Measurements from ENCODE around the gene ATG10. TPM values are rescaled to one million over a fixed set of nuclear protein-coding genes. Genes with fewer than 3 reads are reported as not detected.

The ATG10 gene
- total RNA-seq, 5 donors from 2014 or later (not counting 1 experiment from before 2014, with no cell fraction given): 3.9 to 7.8 (median 6.6) TPM

DNA sequence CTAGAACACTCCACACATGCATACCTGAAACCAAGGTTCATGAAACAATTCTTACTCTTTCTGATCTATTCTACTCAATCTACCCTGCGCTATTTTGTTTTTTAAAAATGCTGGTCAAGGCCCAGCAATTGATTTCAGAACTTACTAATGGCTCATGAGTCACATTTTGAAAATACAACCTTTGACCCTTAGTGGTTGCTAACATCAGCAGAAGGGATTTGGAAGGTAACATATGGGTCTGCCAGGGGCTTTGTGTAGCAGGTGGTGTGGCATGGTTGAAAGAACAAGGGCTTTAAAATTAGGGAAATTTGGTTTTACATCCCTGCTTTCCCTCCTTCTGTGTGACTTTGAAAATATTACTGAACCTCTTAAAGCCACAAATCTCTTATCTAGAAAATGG is 101.4 kb downstream of the ATG10 start:
- DNase-seq: no peak
- H3K27ac Mint-ChIP-seq: no peak overlapping the region
- POLR2A ChIA-PET: no interaction called here
- H3K9me3 ChIP-seq: no peaks in the 10 kb centered on the region
- peaks cover 1 to 9% (median 7%) of the 10 kb centered on the region in 3 donors for H3K4me1 Mint-ChIP-seq
- ATAC-seq (replicated peaks in 1 of 4): no peak
- H3K4me3 ChIP-seq (ENCODE audit: control insufficient read depth in 1 of 2, extremely low read depth in 1 of 2, low read length in 1 of 2): no peak overlapping the region
- CTCF ChIA-PET: no interaction called here
- H3K36me3 Mint-ChIP-seq: peaks cover 6% of the 10 kb centered on the region
- H3K9me3 Mint-ChIP-seq: no peaks in the 10 kb centered on the region
- no peaks in the 10 kb centered on the region for H3K27me3 ChIP-seq (replicated peaks in 1 of 2; ENCODE audit: control insufficient read depth in 2 of 2, extremely low read depth in 1 of 2, insufficient read depth in 2 of 2, low read length in 1 of 2)
- no peak overlapping the region for H3K4me3 Mint-ChIP-seq
- H3K27ac ChIP-seq (ENCODE audit: low read length): no peak overlapping the region
- no peaks in the 10 kb centered on the region for H3K27me3 Mint-ChIP-seq
- no CpG with 5 or more reads among the region's 1 CpG for WGBS (ENCODE audit: insufficient coverage)
- no peaks in the 10 kb centered on the region for H3K36me3 ChIP-seq (ENCODE audit: control insufficient read depth in 2 of 2, extremely low read depth in 1 of 2, insufficient read depth in 1 of 2, low read length in 1 of 2)
- no peaks in the 10 kb centered on the region for H3K4me1 ChIP-seq (ENCODE audit: control insufficient read depth in 1 of 2, extremely low read depth in 1 of 2, insufficient read depth in 2 of 2, low read length in 2 of 2)

DNA sequence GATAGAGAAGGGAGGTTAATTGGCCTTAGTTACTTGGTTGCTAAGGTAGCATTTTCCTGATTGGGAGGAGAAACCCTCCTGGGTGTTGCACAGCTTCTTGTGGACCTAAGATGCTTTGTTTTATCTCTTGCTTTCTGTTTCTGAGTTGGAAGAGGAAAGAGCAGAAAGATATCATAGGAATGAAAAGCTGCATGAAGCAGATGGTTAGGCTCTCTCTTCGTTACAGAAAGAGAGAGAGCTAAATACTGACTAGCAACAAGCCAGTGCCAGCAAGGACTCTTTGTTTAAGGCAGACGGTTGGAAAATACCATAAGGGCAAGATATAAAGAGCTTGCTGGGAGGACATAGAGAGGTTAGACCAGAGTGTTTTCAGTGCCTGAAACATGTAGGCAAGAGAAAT is 103.1 kb downstream of the ATG10 start:
- Histone ChIP-seq H3K36me3 (ENCODE audit: control insufficient read depth in 2 of 2, extremely low read depth in 1 of 2, insufficient read depth in 1 of 2, low read length in 1 of 2) (peaks cover 0 to 3% of the 10 kb centered on the region in 2 donors), H3K9me3 (no peaks in the 10 kb centered on the region), H3K27me3 (replicated peaks in 1 of 2; ENCODE audit: control insufficient read depth in 2 of 2, extremely low read depth in 1 of 2, insufficient read depth in 2 of 2, low read length in 1 of 2) (no peaks in the 10 kb centered on the region), H3K4me3 (ENCODE audit: control insufficient read depth in 1 of 2, extremely low read depth in 1 of 2, low read length in 1 of 2) (no peak overlapping the region), H3K4me1 (ENCODE audit: control insufficient read depth in 1 of 2, extremely low read depth in 1 of 2, insufficient read depth in 2 of 2, low read length in 2 of 2) (no peaks in the 10 kb centered on the region), H3K27ac (ENCODE audit: low read length) (no peak overlapping the region)
- no peak overlapping the region for H3K27ac Mint-ChIP-seq
- H3K4me1 Mint-ChIP-seq: peaks cover 0 to 2% (median under 1%) of the 10 kb centered on the region in 3 donors
- no peaks in the 10 kb centered on the region for H3K27me3 Mint-ChIP-seq
- peaks cover 3 to 4% (median 3%) of the 10 kb centered on the region in 3 donors for H3K9me3 Mint-ChIP-seq
- 81% methylated on average over 2 of the region's 2 CpGs for WGBS (ENCODE audit: insufficient coverage)
- peaks cover 15% of the 10 kb centered on the region for H3K36me3 Mint-ChIP-seq
- H3K4me3 Mint-ChIP-seq: no peak overlapping the region
- DNase-seq (no peak), ATAC-seq (replicated peaks in 1 of 4) (no peak)
- ChIA-PET POLR2A (interaction anchor here in 1 of 2 donors (0.6 kb wide), 1 partner anchor 1070 kb away, joined by 5 read pairs; no protein-coding TSS in a partner anchor), CTCF (no interaction called here)

DNA sequence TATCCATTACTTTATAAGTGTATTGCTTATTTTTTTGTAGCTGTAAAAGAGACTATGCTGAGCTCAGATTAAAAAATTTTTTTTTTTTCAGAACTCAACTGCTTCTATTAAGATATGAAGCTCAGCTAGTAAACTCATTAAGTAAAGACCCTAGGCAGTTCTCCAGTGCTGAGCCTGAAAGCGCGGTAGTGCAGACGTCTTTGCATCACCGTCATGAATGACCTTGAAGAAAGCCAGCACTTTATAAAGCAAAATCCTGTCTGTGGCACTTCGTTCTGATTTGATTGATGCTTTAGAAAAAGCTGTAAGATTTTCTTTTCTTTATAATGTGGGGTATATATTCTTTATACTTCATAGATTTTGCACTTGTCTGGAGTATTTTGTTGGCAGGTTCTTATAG is 105.7 kb downstream of the ATG10 start:
- no peak overlapping the region for H3K27ac Mint-ChIP-seq
- H3K4me1 Mint-ChIP-seq: peaks cover 0 to 2% (median 0%) of the 10 kb centered on the region in 3 donors
- ChIA-PET CTCF (no interaction called here), POLR2A (no interaction called here)
- H3K27me3 ChIP-seq (replicated peaks in 1 of 2; ENCODE audit: control insufficient read depth in 2 of 2, extremely low read depth in 1 of 2, insufficient read depth in 2 of 2, low read length in 1 of 2): no peaks in the 10 kb centered on the region
- H3K27me3 Mint-ChIP-seq: no peaks in the 10 kb centered on the region
- peaks cover 0 to 3% of the 10 kb centered on the region in 2 donors for H3K36me3 ChIP-seq (ENCODE audit: control insufficient read depth in 2 of 2, extremely low read depth in 1 of 2, insufficient read depth in 1 of 2, low read length in 1 of 2)
- ATAC-seq (replicated peaks in 1 of 4) (no peak), DNase-seq (no peak)
- no peaks in the 10 kb centered on the region for H3K4me1 ChIP-seq (ENCODE audit: control insufficient read depth in 1 of 2, extremely low read depth in 1 of 2, insufficient read depth in 2 of 2, low read length in 2 of 2)
- H3K27ac ChIP-seq (ENCODE audit: low read length): no peak overlapping the region
- 93% methylated on average over 3 of the region's 5 CpGs for WGBS (ENCODE audit: insufficient coverage)
- H3K9me3 Mint-ChIP-seq: peaks cover 3 to 4% (median 3%) of the 10 kb centered on the region in 3 donors
- no peak overlapping the region for H3K4me3 Mint-ChIP-seq
- peaks cover 32% of the 10 kb centered on the region for H3K36me3 Mint-ChIP-seq
- H3K9me3 ChIP-seq: no peaks in the 10 kb centered on the region
- no peak overlapping the region for H3K4me3 ChIP-seq (ENCODE audit: control insufficient read depth in 1 of 2, extremely low read depth in 1 of 2, low read length in 1 of 2)

DNA sequence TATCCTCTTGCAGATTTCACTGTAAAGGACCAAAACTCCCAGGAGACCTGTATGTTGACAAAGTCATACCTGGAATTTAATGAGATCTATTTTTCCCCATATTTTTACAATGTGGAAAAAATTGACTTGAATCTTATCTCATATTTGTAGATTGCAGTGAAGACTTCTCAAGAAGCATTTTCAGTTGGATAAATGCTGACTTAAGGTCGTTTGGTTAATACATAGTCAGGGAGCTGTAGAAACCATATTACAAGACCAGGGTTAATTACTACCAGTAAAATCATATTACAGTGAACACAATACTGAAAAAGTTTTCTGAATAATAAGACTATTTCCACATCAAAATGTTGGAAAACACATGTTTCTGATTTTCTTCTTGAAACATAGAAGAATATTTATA is 119.8 kb downstream of the ATG10 start:
- peaks cover 6 to 46% (median 23%) of the 10 kb centered on the region in 3 donors for H3K9me3 Mint-ChIP-seq
- Histone ChIP-seq H3K27me3 (replicated peaks in 1 of 2; ENCODE audit: control insufficient read depth in 2 of 2, extremely low read depth in 1 of 2, insufficient read depth in 2 of 2, low read length in 1 of 2) (no peaks in the 10 kb centered on the region), H3K27ac (ENCODE audit: low read length) (no peak overlapping the region), H3K36me3 (ENCODE audit: control insufficient read depth in 2 of 2, extremely low read depth in 1 of 2, insufficient read depth in 1 of 2, low read length in 1 of 2) (no peaks in the 10 kb centered on the region), H3K4me1 (ENCODE audit: control insufficient read depth in 1 of 2, extremely low read depth in 1 of 2, insufficient read depth in 2 of 2, low read length in 2 of 2) (no peaks in the 10 kb centered on the region), H3K4me3 (ENCODE audit: control insufficient read depth in 1 of 2, extremely low read depth in 1 of 2, low read length in 1 of 2) (no peak overlapping the region), H3K9me3 (peaks cover 6% of the 10 kb centered on the region)
- no peak overlapping the region for H3K4me3 Mint-ChIP-seq
- H3K27ac Mint-ChIP-seq: no peak overlapping the region
- ATAC-seq (replicated peaks in 1 of 4) (no peak), DNase-seq (no peak)
- no peaks in the 10 kb centered on the region for H3K27me3 Mint-ChIP-seq
- ChIA-PET POLR2A (interaction anchor here in 1 of 2 donors (0.6 to 0.7 kb wide), 2 partner anchors 14 to 152 kb away, joined by 3 to 5 read pairs; no protein-coding TSS in a partner anchor), CTCF (no interaction called here)
- no CpG with 5 or more reads among the region's 1 CpG for WGBS (ENCODE audit: insufficient coverage)
- H3K36me3 Mint-ChIP-seq: peaks cover 27% of the 10 kb centered on the region
- no peaks in the 10 kb centered on the region for H3K4me1 Mint-ChIP-seq

DNA sequence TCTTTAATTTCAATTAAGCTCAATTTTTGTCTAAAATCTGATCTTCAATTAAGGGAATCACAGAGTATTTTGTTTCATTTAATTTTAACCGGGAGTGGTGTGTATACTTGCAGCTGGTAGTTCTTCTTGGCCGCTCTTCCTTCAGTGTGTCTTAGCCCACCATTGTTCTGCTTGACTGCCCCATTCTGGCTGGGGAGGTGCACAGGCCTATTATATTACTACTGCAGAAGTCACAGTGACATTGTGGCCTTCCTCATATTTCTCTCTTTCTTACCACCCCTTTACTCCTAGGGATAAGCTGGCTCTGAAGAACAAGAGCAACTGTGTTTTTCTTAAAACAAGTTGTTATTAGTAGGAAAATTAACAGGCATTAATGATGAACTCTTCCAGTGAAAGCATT is 123.7 kb downstream of the ATG10 start:
- Mint-ChIP-seq H3K27ac (no peak overlapping the region), H3K4me1 (peaks cover 0 to 4% (median 3%) of the 10 kb centered on the region in 3 donors), H3K4me3 (no peak overlapping the region), H3K9me3 (peaks cover 6 to 19% (median 13%) of the 10 kb centered on the region in 3 donors), H3K27me3 (no peaks in the 10 kb centered on the region), H3K36me3 (peaks cover 16% of the 10 kb centered on the region)
- CTCF ChIA-PET: no interaction called here
- WGBS (ENCODE audit: insufficient coverage): 100% methylated on average over 1 of the region's 2 CpGs
- POLR2A ChIA-PET: interaction anchor here in 1 of 2 donors (0.6 kb wide), 2 partner anchors 28 to 37 kb away, joined by 4 read pairs; no protein-coding TSS in a partner anchor
- Histone ChIP-seq H3K36me3 (ENCODE audit: control insufficient read depth in 2 of 2, extremely low read depth in 1 of 2, insufficient read depth in 1 of 2, low read length in 1 of 2) (no peaks in the 10 kb centered on the region), H3K4me1 (ENCODE audit: control insufficient read depth in 1 of 2, extremely low read depth in 1 of 2, insufficient read depth in 2 of 2, low read length in 2 of 2) (no peaks in the 10 kb centered on the region), H3K9me3 (peaks cover 2% of the 10 kb centered on the region), H3K27me3 (replicated peaks in 1 of 2; ENCODE audit: control insufficient read depth in 2 of 2, extremely low read depth in 1 of 2, insufficient read depth in 2 of 2, low read length in 1 of 2) (no peaks in the 10 kb centered on the region), H3K4me3 (ENCODE audit: control insufficient read depth in 1 of 2, extremely low read depth in 1 of 2, low read length in 1 of 2) (no peak overlapping the region), H3K27ac (ENCODE audit: low read length) (no peak overlapping the region)
- DNase-seq (no peak), ATAC-seq (replicated peaks in 1 of 4) (no peak)

DNA sequence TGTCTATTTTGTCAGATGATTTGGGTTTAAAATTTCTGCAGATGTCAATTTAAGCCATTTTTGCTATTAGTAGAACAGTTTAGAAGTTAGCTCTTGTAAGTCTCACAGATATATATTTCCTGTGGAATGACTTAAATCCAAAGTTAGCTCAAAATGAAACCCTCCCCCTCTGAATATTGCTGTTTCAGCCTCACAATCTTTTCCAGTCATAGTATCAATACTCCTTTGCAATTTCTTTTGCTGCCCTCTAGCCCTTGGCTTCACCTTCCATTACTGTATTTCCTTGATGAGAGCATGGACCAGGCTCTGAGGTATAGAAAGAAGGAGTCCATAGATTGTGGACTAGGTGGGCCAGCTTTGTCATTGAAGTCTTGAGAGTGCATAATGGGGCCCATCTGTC is 124.4 kb downstream of the ATG10 start:
- no peak overlapping the region for H3K27ac Mint-ChIP-seq
- CTCF ChIA-PET: no interaction called here
- peaks cover 14% of the 10 kb centered on the region for H3K36me3 Mint-ChIP-seq
- H3K36me3 ChIP-seq (ENCODE audit: control insufficient read depth in 2 of 2, extremely low read depth in 1 of 2, insufficient read depth in 1 of 2, low read length in 1 of 2): no peaks in the 10 kb centered on the region
- H3K9me3 Mint-ChIP-seq: peaks cover 6 to 18% (median 13%) of the 10 kb centered on the region in 3 donors
- peaks cover 2% of the 10 kb centered on the region for H3K9me3 ChIP-seq
- DNase-seq (no peak), ATAC-seq (replicated peaks in 1 of 4) (no peak)
- no peak overlapping the region for H3K4me3 Mint-ChIP-seq
- POLR2A ChIA-PET: interaction anchor here in 1 of 2 donors (0.6 kb wide), 2 partner anchors 27 to 38 kb away, joined by 4 read pairs; no protein-coding TSS in a partner anchor
- H3K27ac ChIP-seq (ENCODE audit: low read length): no peak overlapping the region
- H3K27me3 Mint-ChIP-seq: no peaks in the 10 kb centered on the region
- no peaks in the 10 kb centered on the region for H3K27me3 ChIP-seq (replicated peaks in 1 of 2; ENCODE audit: control insufficient read depth in 2 of 2, extremely low read depth in 1 of 2, insufficient read depth in 2 of 2, low read length in 1 of 2)
- H3K4me1 Mint-ChIP-seq: peaks cover 2 to 7% (median 5%) of the 10 kb centered on the region in 3 donors
- H3K4me3 ChIP-seq (ENCODE audit: control insufficient read depth in 1 of 2, extremely low read depth in 1 of 2, low read length in 1 of 2): no peak overlapping the region
- H3K4me1 ChIP-seq (ENCODE audit: control insufficient read depth in 1 of 2, extremely low read depth in 1 of 2, insufficient read depth in 2 of 2, low read length in 2 of 2): no peaks in the 10 kb centered on the region
